ENCODE measurements around the gene LDLRAD2.

DNA sequence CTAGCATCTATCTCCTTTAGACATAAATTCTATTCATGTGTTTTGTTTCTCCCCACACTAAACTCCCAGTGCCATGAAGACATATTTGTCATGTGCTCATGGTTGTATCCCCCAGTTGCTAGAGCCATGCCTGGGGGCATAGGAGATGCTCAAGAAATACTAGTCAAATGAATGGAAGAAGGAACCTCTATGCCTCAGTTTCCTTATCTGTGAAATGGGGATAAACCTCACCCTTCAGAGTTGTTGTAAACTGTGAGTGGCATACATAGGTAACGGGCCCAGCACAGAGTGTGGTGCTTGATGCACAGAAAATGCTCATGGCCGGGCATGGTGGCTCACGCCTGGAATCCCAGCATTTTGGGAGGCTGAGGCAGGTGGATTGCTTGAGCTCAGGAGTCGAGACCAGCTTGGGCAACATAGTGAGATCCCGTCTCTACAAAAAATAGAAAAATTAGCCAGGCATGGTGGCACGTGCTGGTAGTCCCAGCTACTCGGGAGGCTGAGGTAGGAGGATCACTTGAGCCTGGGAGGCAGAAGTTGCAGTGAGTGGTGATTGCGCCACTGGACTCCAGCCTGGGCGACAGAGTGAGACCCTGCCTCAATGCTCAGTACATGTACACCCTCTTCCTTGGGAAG, 8.7 kb downstream of the LDLRAD2 start:
- TF ChIP-seq, protein P1, sequence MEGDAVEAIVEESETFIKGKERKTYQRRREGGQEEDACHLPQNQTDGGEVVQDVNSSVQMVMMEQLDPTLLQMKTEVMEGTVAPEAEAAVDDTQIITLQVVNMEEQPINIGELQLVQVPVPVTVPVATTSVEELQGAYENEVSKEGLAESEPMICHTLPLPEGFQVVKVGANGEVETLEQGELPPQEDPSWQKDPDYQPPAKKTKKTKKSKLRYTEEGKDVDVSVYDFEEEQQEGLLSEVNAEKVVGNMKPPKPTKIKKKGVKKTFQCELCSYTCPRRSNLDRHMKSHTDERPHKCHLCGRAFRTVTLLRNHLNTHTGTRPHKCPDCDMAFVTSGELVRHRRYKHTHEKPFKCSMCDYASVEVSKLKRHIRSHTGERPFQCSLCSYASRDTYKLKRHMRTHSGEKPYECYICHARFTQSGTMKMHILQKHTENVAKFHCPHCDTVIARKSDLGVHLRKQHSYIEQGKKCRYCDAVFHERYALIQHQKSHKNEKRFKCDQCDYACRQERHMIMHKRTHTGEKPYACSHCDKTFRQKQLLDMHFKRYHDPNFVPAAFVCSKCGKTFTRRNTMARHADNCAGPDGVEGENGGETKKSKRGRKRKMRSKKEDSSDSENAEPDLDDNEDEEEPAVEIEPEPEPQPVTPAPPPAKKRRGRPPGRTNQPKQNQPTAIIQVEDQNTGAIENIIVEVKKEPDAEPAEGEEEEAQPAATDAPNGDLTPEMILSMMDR (IDR thresholded peaks at IDR 0.05; ENCODE audit: low read depth, low read length, missing input control) = no peak
- no peak for TF ChIP-seq GABPA (IDR thresholded peaks at IDR 0.05 in 1 of 2, conservative IDR thresholded peaks at IDR 0.05 in 1 of 2)
- TF ChIP-seq YY1 (IDR thresholded peaks at IDR 0.05) = no peak
- TF ChIP-seq, protein P2, sequence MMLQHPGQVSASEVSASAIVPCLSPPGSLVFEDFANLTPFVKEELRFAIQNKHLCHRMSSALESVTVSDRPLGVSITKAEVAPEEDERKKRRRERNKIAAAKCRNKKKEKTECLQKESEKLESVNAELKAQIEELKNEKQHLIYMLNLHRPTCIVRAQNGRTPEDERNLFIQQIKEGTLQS (IDR thresholded peaks at IDR 0.05) = no peak
- no peak for TF ChIP-seq TAF1 (conservative IDR thresholded peaks at IDR 0.05)
- TF ChIP-seq, protein P3, sequence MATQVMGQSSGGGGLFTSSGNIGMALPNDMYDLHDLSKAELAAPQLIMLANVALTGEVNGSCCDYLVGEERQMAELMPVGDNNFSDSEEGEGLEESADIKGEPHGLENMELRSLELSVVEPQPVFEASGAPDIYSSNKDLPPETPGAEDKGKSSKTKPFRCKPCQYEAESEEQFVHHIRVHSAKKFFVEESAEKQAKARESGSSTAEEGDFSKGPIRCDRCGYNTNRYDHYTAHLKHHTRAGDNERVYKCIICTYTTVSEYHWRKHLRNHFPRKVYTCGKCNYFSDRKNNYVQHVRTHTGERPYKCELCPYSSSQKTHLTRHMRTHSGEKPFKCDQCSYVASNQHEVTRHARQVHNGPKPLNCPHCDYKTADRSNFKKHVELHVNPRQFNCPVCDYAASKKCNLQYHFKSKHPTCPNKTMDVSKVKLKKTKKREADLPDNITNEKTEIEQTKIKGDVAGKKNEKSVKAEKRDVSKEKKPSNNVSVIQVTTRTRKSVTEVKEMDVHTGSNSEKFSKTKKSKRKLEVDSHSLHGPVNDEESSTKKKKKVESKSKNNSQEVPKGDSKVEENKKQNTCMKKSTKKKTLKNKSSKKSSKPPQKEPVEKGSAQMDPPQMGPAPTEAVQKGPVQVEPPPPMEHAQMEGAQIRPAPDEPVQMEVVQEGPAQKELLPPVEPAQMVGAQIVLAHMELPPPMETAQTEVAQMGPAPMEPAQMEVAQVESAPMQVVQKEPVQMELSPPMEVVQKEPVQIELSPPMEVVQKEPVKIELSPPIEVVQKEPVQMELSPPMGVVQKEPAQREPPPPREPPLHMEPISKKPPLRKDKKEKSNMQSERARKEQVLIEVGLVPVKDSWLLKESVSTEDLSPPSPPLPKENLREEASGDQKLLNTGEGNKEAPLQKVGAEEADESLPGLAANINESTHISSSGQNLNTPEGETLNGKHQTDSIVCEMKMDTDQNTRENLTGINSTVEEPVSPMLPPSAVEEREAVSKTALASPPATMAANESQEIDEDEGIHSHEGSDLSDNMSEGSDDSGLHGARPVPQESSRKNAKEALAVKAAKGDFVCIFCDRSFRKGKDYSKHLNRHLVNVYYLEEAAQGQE (IDR thresholded peaks at IDR 0.05) = no peak
- no peak for TF ChIP-seq RAD21 (IDR thresholded peaks at IDR 0.05)
- TF ChIP-seq, protein P4, sequence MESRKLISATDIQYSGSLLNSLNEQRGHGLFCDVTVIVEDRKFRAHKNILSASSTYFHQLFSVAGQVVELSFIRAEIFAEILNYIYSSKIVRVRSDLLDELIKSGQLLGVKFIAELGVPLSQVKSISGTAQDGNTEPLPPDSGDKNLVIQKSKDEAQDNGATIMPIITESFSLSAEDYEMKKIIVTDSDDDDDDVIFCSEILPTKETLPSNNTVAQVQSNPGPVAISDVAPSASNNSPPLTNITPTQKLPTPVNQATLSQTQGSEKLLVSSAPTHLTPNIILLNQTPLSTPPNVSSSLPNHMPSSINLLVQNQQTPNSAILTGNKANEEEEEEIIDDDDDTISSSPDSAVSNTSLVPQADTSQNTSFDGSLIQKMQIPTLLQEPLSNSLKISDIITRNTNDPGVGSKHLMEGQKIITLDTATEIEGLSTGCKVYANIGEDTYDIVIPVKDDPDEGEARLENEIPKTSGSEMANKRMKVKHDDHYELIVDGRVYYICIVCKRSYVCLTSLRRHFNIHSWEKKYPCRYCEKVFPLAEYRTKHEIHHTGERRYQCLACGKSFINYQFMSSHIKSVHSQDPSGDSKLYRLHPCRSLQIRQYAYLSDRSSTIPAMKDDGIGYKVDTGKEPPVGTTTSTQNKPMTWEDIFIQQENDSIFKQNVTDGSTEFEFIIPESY (IDR thresholded peaks at IDR 0.05) = no peak
- TF ChIP-seq FOXA1 (IDR thresholded peaks at IDR 0.05) = no peak
